Fibroblast of lung (primary cell): ENCODE results near the gene DYRK2. TPM values are rescaled to one million over a fixed set of nuclear protein-coding genes. Genes with fewer than 3 reads are reported as not detected.

Source experiments
- DNase-seq, 2 donors: peaks; one replicate each; pipeline versions ENCODE4 v3.0.0 to v3.0.0-alpha.2; 2010; ENCODE audit warnings: low read depth in 2 of 2
- H2AFZ ChIP-seq: 2 replicates; pipeline ENCODE4 v1.5.1; 2012; ENCODE audit warnings: low read length, control low read depth, inconsistent platforms
- H3K27ac ChIP-seq: 2 replicates; pipeline ENCODE4 v1.5.1; 2011; ENCODE audit warnings: low read length, control low read depth; ENCODE audit not compliant: insufficient read depth
- H3K27me3 ChIP-seq: 2 replicates; pipeline ENCODE4 v1.5.1; 2011; ENCODE audit warnings: mild to moderate bottlenecking, low read length; ENCODE audit not compliant: control insufficient read depth, insufficient read depth
- H3K36me3 ChIP-seq: 2 replicates; pipeline ENCODE4 v1.5.1; 2011; ENCODE audit warnings: low read length; ENCODE audit not compliant: control insufficient read depth, insufficient read depth
- H3K4me1 ChIP-seq: 2 replicates; pipeline ENCODE4 v1.5.1; 2011; ENCODE audit warnings: low read length; ENCODE audit not compliant: control insufficient read depth, insufficient read depth; ENCODE audit errors: extremely low read depth
- H3K4me2 ChIP-seq: 2 replicates; pipeline ENCODE4 v1.5.1; 2011; ENCODE audit warnings: low read length, control low read depth; ENCODE audit not compliant: insufficient read depth; ENCODE audit errors: extremely low read depth
- H3K4me3 ChIP-seq, 4 experiments: fragments of 200-600 bp in 1 of 4; sonication (generic) in 1 of 4; replicated peaks in 1 of 4; 2 replicates each; pipeline ENCODE4 v1.5.1; 2011 to 2016; ENCODE audit warnings: low read length in 4 of 4, low read depth in 3 of 4, mild to moderate bottlenecking in 3 of 4, control low read depth in 2 of 4, inconsistent platforms in 1 of 4, mixed read lengths in 1 of 4; ENCODE audit not compliant: insufficient read depth in 1 of 4; ENCODE audit errors: control extremely low read depth in 1 of 4
- H3K79me2 ChIP-seq: 2 replicates; pipeline ENCODE4 v1.5.1; 2012; ENCODE audit warnings: mild to moderate bottlenecking, low read length, inconsistent platforms; ENCODE audit not compliant: control insufficient read depth, insufficient read depth
- H3K9ac ChIP-seq: 2 replicates; pipeline ENCODE4 v1.5.1; 2011; ENCODE audit warnings: mild to moderate bottlenecking, low read length, control low read depth; ENCODE audit not compliant: insufficient read depth
- H3K9me3 ChIP-seq: 2 replicates; pipeline ENCODE4 v1.5.1; 2012; ENCODE audit warnings: low read depth, low read length; ENCODE audit not compliant: control insufficient read depth, insufficient read depth
- H4K20me1 ChIP-seq: 2 replicates; pipeline ENCODE4 v1.5.1; 2011; ENCODE audit warnings: low read length; ENCODE audit not compliant: control insufficient read depth, insufficient read depth; ENCODE audit errors: extremely low read depth
- CTCF ChIP-seq, 2 donors: IDR thresholded peaks in 1 of 2; conservative IDR thresholded peaks in 1 of 2; 1 replicate in 1 of 2; 2 replicates in 1 of 2; pipeline ENCODE4 v1.5.1; 2011 to 2012; ENCODE audit warnings: low read length in 2 of 2, control low read depth in 1 of 2, inconsistent platforms in 1 of 2, low read depth in 1 of 2, mild to moderate bottlenecking in 1 of 2
- EZH2 ChIP-seq: IDR thresholded peaks from 2 replicates; pipeline ENCODE4 v1.5.1; 2012; ENCODE audit warnings: low read length, control low read depth, mild to moderate bottlenecking; ENCODE audit errors: missing control alignments
- polyA plus RNA-seq, 2 donors: library from polyadenylated mRNA; depleted of rRNA in 1 of 2; stranded (reverse) in 1 of 2; unstranded in 1 of 2; fragments of >200 nt; gene quantifications; 2 replicates each; pipeline ENCODE4 v1.2.1, GENCODE V29; 2011 to 2012; ENCODE audit warnings: missing spikeins in 1 of 2
- total RNA-seq: library from RNA; depleted of rRNA; stranded (reverse); fragments of >200 nt; gene quantifications from 2 replicates; pipeline ENCODE4 v1.2.1, GENCODE V29; 2014

Gene DYRK2
- total and polyA plus RNA-seq, 2 donors (not counting 1 experiment from before 2014, with no cell fraction given) = 18.7 to 22.5 TPM

DNA sequence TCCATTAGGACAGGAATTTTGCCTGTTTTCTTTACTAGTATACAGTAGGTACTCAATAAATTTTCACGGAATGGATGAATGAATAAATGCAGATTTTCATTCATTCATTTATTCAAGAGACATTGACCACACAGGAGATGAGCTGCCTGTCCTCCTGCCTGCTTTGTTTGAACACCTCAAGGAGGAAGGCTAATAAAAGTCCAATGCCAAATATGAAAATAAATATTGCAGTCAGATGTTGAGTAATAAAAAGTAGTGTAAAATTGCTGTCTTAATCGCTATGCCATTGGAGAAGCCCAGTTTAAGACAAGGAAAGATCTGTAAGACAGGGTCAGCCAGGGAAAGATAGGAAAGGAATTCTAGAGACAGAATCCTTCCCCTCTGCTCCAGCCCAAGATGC is 47.4 kb downstream of the DYRK2 start:
- Histone ChIP-seq H3K79me2 (no peaks in the 10 kb centered on the region), H3K4me1 (peaks cover 2% of the 10 kb centered on the region), H3K9me3 (no peaks in the 10 kb centered on the region), H3K36me3 (no peaks in the 10 kb centered on the region), H3K4me3 (no peak overlapping the region), H4K20me1 (no peaks in the 10 kb centered on the region), H2AFZ (no peak overlapping the region), H3K4me2 (no peak overlapping the region), H3K9ac (no peak overlapping the region), H3K27me3 (no peaks in the 10 kb centered on the region), H3K27ac (no peak overlapping the region)
- no peak for DNase-seq
- no peak for TF ChIP-seq CTCF (conservative IDR thresholded peaks at IDR 0.05 in 1 of 2, IDR thresholded peaks at IDR 0.05 in 1 of 2; ENCODE audit: low read depth in 1 of 2, low read length in 2 of 2)
- no peak for TF ChIP-seq EZH2

- H3K27ac ChIP-seq = no peak overlapping the region
These were observed 48.9 kb downstream of the DYRK2 start for GRCh38 chr12:67697443-67697842.

GRCh38 chr12:67697967-67698366 is 49.4 kb downstream of the DYRK2 start:
- no peak overlapping the region for H3K4me3 ChIP-seq
- peaks cover 2% of the 10 kb centered on the region for H3K4me1 ChIP-seq
- H3K9me3 ChIP-seq = no peaks in the 10 kb centered on the region
- H3K27me3 ChIP-seq = no peaks in the 10 kb centered on the region
- DNase-seq = peak in 1 of 2 donors; percentile 72
- H2AFZ ChIP-seq = no peak overlapping the region
- no peaks in the 10 kb centered on the region for H4K20me1 ChIP-seq
- H3K9ac ChIP-seq = no peak overlapping the region
- no peak for TF ChIP-seq EZH2
- TF ChIP-seq CTCF (conservative IDR thresholded peaks at IDR 0.05 in 1 of 2, IDR thresholded peaks at IDR 0.05 in 1 of 2; ENCODE audit: low read depth in 1 of 2, low read length in 2 of 2) = no peak
- H3K79me2 ChIP-seq = no peaks in the 10 kb centered on the region
- H3K36me3 ChIP-seq = no peaks in the 10 kb centered on the region
- H3K27ac ChIP-seq = no peak overlapping the region
- peak overlapping the region; percentile 73 for H3K4me2 ChIP-seq

More at GRCh38 chr12:67697443-67697842, 48.9 kb downstream of the DYRK2 start:
- Histone ChIP-seq H3K36me3 (no peaks in the 10 kb centered on the region), H2AFZ (no peak overlapping the region), H3K9me3 (no peaks in the 10 kb centered on the region), H4K20me1 (no peaks in the 10 kb centered on the region), H3K4me3 (no peak overlapping the region), H3K9ac (no peak overlapping the region), H3K4me2 (no peak overlapping the region), H3K4me1 (peaks cover 2% of the 10 kb centered on the region), H3K79me2 (no peaks in the 10 kb centered on the region), H3K27me3 (no peaks in the 10 kb centered on the region)
- peak in 1 of 2 donors; percentile 70 for DNase-seq
- TF ChIP-seq CTCF (conservative IDR thresholded peaks at IDR 0.05 in 1 of 2, IDR thresholded peaks at IDR 0.05 in 1 of 2; ENCODE audit: low read depth in 1 of 2, low read length in 2 of 2) (no peak), EZH2 (no peak)
